Left ventricle myocardium inferior (tissue), 1 donor: ENCODE results near the gene FBXO42. TPM values are rescaled to one million over a fixed set of nuclear protein-coding genes. Genes with fewer than 3 reads are reported as not detected.

Experiments
- DNase-seq: peaks from one replicate; pipeline ENCODE4 v3.0.0-alpha.2; 2020
- H3K27ac ChIP-seq: fragments of 200-600 bp; replicated peaks from 2 replicates; pipeline ENCODE4 v1.8.0; 2021
- H3K27me3 ChIP-seq: fragments of 200-600 bp; 2 replicates; pipeline ENCODE4 v1.8.0; 2021; ENCODE audit warnings: low read depth
- H3K36me3 ChIP-seq: fragments of 200-600 bp; 2 replicates; pipeline ENCODE4 v1.8.0; 2021
- H3K4me1 ChIP-seq: fragments of 200-600 bp; 2 replicates; pipeline ENCODE4 v1.8.0; 2021
- H3K4me3 ChIP-seq: fragments of 200-600 bp; 2 replicates; pipeline ENCODE4 v1.8.0; 2021; ENCODE audit warnings: mild to moderate bottlenecking, moderate library complexity
- H3K9me3 ChIP-seq: fragments of 200-600 bp; replicated peaks from 2 replicates; pipeline ENCODE4 v1.8.0; 2021
- intact Hi-C: fragments of 100-400 bp; cut with micrococcal nuclease; formaldehyde crosslinking; loops from one replicate; pipeline ENCODE4 v1.11.0; 2022
- total RNA-seq: library from RNA; stranded (reverse); fragmentation: NEBNext Ultra II Directional; extraction: Animal tissue kit (Norgen Biotek cat#: 25700); gene quantifications from one replicate; pipeline ENCODE4 v1.2.1, GENCODE V29; 2021
- TF ChIP-seq, protein P1 (sequence below): fragments of 200-600 bp; IDR thresholded peaks from 2 replicates; pipeline ENCODE4 v1.8.0; 2021; ENCODE audit warnings: antibody characterized with exemption, mild to moderate bottlenecking, borderline replicate concordance
- donor health status: DM: no; HTN: yes; CAD: no; lungs with severe emphysema.

Gene FBXO42
- total RNA-seq, 1 donor from 2014 or later: 18.6 TPM

DNA sequence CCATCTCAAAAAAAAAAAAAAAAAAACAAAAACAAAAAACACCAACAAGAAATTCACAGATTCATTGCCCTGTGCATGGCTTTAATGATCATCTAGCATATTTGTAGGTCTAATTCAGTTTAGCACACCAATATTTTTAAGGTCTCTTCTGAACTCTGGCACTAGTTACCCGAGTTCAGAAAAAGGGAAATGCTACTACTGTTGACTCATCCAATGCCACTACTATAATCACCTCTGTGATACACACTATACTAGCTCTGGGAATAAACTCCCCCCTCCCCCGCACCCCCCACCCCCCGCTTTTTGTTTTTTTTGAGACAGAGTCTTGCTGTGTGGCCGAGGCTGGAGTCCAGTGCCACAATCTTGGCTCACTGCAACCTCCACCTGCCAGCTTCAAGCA lies 55.6 kb downstream of the FBXO42 start:
- Histone ChIP-seq H3K27ac (no peak overlapping the region), H3K4me3 (no peak overlapping the region), H3K27me3 (no peaks in the 10 kb centered on the region), H3K36me3 (peaks cover 8% of the 10 kb centered on the region), H3K4me1 (peaks cover 60% of the 10 kb centered on the region), H3K9me3 (no peaks in the 10 kb centered on the region)
- DNase-seq: no peak
- TF ChIP-seq, protein P1, sequence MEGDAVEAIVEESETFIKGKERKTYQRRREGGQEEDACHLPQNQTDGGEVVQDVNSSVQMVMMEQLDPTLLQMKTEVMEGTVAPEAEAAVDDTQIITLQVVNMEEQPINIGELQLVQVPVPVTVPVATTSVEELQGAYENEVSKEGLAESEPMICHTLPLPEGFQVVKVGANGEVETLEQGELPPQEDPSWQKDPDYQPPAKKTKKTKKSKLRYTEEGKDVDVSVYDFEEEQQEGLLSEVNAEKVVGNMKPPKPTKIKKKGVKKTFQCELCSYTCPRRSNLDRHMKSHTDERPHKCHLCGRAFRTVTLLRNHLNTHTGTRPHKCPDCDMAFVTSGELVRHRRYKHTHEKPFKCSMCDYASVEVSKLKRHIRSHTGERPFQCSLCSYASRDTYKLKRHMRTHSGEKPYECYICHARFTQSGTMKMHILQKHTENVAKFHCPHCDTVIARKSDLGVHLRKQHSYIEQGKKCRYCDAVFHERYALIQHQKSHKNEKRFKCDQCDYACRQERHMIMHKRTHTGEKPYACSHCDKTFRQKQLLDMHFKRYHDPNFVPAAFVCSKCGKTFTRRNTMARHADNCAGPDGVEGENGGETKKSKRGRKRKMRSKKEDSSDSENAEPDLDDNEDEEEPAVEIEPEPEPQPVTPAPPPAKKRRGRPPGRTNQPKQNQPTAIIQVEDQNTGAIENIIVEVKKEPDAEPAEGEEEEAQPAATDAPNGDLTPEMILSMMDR: no peak
- intact Hi-C loops: no loop called here

DNA sequence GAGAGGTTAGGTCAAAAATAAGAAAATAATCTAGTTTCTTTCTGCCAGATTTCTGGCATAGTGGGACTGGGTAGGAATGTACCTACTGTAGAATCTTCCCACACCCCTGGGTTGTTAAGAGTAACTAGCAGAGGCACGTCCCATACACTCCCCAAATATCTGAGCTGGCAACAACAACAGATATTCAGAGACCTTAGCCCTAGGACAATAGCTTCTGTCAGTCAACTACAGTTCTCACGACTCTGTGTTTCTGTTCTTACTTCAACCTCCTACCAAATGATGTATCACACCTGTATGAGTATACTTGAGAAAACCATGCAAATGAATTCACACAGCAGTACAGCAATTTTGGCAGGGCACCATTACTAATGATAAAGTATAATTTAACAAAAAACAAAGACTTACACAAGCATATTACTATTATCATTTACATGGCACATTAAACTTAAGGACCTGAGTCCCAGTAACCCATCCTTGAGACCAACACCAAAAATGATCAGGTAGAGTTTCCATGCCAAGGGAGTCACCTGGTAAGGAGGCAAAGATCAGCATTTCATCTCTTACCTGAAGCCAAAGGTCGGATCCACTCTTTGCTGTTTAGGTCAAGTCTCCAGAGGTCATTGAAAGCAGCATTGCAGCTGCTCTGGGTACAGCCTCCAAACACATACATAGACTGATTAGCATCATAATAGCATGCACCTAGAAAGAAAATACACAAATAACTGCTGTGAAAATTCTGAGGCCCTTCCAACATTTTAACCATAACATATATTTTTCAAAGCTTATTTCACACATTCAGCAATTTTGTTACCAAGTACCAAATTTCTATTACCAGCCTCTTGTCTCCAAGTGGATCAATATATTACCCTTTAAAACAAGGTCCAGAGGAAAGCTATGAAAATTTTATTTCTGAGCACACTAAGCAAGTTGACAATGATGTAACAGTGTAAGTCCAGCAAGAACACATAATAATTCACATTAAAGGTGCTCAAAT lies 57.8 kb downstream of the FBXO42 start:
- H3K27ac ChIP-seq: peak overlapping the region; percentile 12
- no peak for DNase-seq
- H3K27me3 ChIP-seq: no peaks in the 10 kb centered on the region
- no peak overlapping the region for H3K4me3 ChIP-seq
- H3K9me3 ChIP-seq: no peaks in the 10 kb centered on the region
- TF ChIP-seq, protein P1: no peak
- H3K4me1 ChIP-seq: peaks cover 46% of the 10 kb centered on the region
- no peaks in the 10 kb centered on the region for H3K36me3 ChIP-seq
- intact Hi-C loops: no loop called here

DNA sequence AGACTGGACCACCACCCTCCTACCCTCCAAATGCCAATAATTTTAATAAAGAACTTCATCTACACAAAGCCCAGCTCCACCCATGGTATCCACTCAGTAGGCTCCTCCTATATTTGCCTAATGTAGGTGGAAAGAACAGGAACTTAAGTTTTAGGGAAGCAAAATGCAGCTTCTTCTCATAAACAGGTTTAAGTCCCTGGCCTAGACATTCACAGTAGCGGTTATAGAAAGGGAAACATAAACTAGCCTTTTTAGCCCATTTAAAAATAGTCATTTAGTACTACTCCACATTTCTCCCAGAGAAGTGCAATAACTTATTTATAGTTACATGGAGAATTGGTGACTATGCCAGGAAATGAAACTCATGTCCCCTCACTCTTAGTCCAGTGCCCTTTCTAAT lies 58.7 kb downstream of the FBXO42 start:
- H3K36me3 ChIP-seq: peaks cover 4% of the 10 kb centered on the region
- DNase-seq: no peak
- H3K4me3 ChIP-seq: no peak overlapping the region
- H3K27ac ChIP-seq: peak overlapping the region; percentile 12
- intact Hi-C loops: no loop called here
- no peaks in the 10 kb centered on the region for H3K27me3 ChIP-seq
- TF ChIP-seq, protein P1: no peak
- no peaks in the 10 kb centered on the region for H3K9me3 ChIP-seq
- H3K4me1 ChIP-seq: peaks cover 36% of the 10 kb centered on the region

DNA sequence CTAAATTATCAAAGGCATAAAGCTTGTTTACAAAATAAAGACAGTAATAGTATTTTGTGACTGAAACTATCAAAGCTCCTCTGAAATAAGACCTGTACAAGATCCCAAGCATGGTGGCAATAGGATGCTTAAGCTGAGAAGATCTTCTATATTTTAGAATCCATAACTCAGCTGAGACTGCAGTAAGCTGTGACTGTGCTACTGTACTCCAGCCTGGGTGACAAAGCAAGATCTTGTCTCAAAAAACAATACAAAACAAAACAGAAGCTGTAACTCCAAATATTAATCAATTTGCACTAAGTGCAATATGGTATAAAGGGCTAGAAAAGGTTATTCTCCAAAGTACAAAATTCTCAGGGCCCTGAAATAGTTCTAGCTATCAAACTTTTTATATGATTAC lies 59.5 kb downstream of the FBXO42 start:
- no peaks in the 10 kb centered on the region for H3K9me3 ChIP-seq
- H3K27me3 ChIP-seq: no peaks in the 10 kb centered on the region
- H3K4me1 ChIP-seq: peaks cover 35% of the 10 kb centered on the region
- intact Hi-C loops: no loop called here
- no peak for DNase-seq
- H3K27ac ChIP-seq: peak overlapping the region; percentile 12
- TF ChIP-seq, protein P1: no peak
- peaks cover 11% of the 10 kb centered on the region for H3K36me3 ChIP-seq
- H3K4me3 ChIP-seq: no peak overlapping the region

DNA sequence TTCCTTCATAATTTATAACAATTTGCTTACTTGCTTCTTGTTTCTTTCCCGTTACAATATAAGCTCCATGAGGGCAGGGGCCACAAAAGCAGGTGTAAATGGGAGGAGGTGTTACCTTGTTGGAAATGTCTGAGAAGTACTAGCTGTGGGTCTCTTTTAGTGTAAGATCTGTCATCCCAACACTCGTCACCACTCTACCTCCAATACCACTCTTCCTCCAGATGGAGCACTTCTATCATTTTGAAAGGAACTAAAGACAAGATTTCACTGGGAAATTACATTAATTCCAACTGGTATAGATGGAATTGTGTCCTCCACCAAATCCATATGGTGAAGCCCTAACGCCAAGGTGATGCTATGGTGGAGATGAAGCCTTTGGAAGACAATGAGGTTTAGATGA lies 62.3 kb downstream of the FBXO42 start:
- no peaks in the 10 kb centered on the region for H3K27me3 ChIP-seq
- intact Hi-C loops: no loop called here

More for the DNA sequence above, 62.3 kb downstream of the FBXO42 start:
- TF ChIP-seq, protein P1: no peak
- DNase-seq: no peak
- H3K9me3 ChIP-seq: no peaks in the 10 kb centered on the region
- H3K4me3 ChIP-seq: no peak overlapping the region
- H3K4me1 ChIP-seq: peaks cover 51% of the 10 kb centered on the region
- H3K27ac ChIP-seq: no peak overlapping the region
- H3K36me3 ChIP-seq: peaks cover 20% of the 10 kb centered on the region
